ENCODE measurements around the gene PA2G4.
A peak's percentile ranks its signal among the peaks of the same experiment; 100 is the strongest.

DNA sequence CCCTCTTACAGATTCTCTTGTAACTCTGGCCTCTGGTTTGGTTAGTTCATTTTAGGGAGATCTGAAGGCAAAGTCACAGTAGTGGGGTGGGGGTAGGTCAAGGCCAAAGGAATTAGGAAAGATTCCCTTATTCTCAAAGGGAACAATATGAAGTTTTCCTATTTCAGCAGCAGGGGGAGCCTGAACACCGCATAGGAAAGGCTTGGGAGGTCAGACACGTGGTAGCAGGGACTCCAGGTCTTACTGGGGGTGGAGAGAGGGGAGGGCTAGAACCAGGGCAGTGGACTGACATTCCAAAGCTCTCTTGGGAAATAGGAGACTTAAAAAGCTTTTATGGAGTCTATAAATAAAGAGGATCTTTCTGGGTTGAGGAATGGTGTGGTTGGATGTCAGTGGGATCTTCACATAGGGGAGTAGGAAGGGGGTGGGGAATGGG, 15.0 kb downstream of the PA2G4 start:
- TF ChIP-seq, protein P1, sequence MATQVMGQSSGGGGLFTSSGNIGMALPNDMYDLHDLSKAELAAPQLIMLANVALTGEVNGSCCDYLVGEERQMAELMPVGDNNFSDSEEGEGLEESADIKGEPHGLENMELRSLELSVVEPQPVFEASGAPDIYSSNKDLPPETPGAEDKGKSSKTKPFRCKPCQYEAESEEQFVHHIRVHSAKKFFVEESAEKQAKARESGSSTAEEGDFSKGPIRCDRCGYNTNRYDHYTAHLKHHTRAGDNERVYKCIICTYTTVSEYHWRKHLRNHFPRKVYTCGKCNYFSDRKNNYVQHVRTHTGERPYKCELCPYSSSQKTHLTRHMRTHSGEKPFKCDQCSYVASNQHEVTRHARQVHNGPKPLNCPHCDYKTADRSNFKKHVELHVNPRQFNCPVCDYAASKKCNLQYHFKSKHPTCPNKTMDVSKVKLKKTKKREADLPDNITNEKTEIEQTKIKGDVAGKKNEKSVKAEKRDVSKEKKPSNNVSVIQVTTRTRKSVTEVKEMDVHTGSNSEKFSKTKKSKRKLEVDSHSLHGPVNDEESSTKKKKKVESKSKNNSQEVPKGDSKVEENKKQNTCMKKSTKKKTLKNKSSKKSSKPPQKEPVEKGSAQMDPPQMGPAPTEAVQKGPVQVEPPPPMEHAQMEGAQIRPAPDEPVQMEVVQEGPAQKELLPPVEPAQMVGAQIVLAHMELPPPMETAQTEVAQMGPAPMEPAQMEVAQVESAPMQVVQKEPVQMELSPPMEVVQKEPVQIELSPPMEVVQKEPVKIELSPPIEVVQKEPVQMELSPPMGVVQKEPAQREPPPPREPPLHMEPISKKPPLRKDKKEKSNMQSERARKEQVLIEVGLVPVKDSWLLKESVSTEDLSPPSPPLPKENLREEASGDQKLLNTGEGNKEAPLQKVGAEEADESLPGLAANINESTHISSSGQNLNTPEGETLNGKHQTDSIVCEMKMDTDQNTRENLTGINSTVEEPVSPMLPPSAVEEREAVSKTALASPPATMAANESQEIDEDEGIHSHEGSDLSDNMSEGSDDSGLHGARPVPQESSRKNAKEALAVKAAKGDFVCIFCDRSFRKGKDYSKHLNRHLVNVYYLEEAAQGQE (IDR thresholded peaks at IDR 0.05; ENCODE audit: insufficient read depth in 1 of 2, low read depth in 2 of 2, low read length in 1 of 2) = no peak
- TF ChIP-seq, protein P2, sequence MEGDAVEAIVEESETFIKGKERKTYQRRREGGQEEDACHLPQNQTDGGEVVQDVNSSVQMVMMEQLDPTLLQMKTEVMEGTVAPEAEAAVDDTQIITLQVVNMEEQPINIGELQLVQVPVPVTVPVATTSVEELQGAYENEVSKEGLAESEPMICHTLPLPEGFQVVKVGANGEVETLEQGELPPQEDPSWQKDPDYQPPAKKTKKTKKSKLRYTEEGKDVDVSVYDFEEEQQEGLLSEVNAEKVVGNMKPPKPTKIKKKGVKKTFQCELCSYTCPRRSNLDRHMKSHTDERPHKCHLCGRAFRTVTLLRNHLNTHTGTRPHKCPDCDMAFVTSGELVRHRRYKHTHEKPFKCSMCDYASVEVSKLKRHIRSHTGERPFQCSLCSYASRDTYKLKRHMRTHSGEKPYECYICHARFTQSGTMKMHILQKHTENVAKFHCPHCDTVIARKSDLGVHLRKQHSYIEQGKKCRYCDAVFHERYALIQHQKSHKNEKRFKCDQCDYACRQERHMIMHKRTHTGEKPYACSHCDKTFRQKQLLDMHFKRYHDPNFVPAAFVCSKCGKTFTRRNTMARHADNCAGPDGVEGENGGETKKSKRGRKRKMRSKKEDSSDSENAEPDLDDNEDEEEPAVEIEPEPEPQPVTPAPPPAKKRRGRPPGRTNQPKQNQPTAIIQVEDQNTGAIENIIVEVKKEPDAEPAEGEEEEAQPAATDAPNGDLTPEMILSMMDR (IDR thresholded peaks at IDR 0.05) = peak; percentile 92
